ENCODE measurements around the gene SCD5. TPM values are rescaled to one million over a fixed set of nuclear protein-coding genes. Genes with fewer than 3 reads are reported as not detected.

The SCD5 gene
- total and polyA plus RNA-seq, 2 of the 4 experiments (the other 2 are of a cell fraction) = 12.4 to 13.5 TPM

GRCh38 chr4:82780752-82781231, 17.8 kb downstream of the SCD5 start:
- dilution Hi-C loops (cut with HindIII; ENCODE audit: low sequenced_read_pairs, unreplicated experiment) (no loop called here), intact Hi-C loops (cut with micrococcal nuclease) (no loop called here), in situ Hi-C loops (cut with MboI; ENCODE audit: low sequenced_read_pairs) (no loop called here)
- POLR2A ChIA-PET (ENCODE audit: unreplicated experiment) = interaction anchor here (0.6 kb wide), 1 partner anchor 411 kb away, joined by 3 read pairs; no protein-coding TSS in a partner anchor
- H2BK15ac ChIP-seq (ENCODE audit: low read depth, low read length) = no peak overlapping the region
- CTCF ChIA-PET = no interaction called here
- no peak overlapping the region for H3K56ac ChIP-seq (ENCODE audit: extremely low read depth, insufficient read depth, low read length)
- peaks cover 8% of the 10 kb centered on the region; the same call in 1 of the 2 replicates for H4K20me1 ChIP-seq (ENCODE audit: insufficient read depth, low read length)
- H3K23ac ChIP-seq (ENCODE audit: low read depth, low read length) = no peak overlapping the region
- H3K9me3 ChIP-seq (ENCODE audit: control insufficient read depth, insufficient read depth, low read length) = no peaks in the 10 kb centered on the region
- H2BK5ac ChIP-seq (ENCODE audit: low read depth, low read length, poor library complexity, severe bottlenecking) = no peak overlapping the region
- H2AK9ac ChIP-seq (replicated peaks; ENCODE audit: low read depth, low read length, poor library complexity) = no peak overlapping the region
- H2AFZ ChIP-seq (replicated peaks; ENCODE audit: low read length, poor library complexity) = peak overlapping the region; percentile 35
- ATAC-seq (ENCODE audit: low read depth) (no peak), DNase-seq (peak; percentile 59)
- BruUV-seq (replicated peaks) = no TSS peak
- TF ChIP-seq CEBPB (IDR thresholded peaks at IDR 0.05; ENCODE audit: low read depth, low read length) (no peak), RAD21 (IDR thresholded peaks at IDR 0.05; ENCODE audit: low read length) (no peak), MXI1 (IDR thresholded peaks at IDR 0.05; ENCODE audit: borderline replicate concordance, low read depth, low read length) (no peak), CTCF (conservative IDR thresholded peaks at IDR 0.05; ENCODE audit: low read depth, low read length) (no peak), RCOR1 (IDR thresholded peaks at IDR 0.05; ENCODE audit: insufficient replicate concordance, low read length) (no peak), BHLHE40 (IDR thresholded peaks at IDR 0.05; ENCODE audit: low read depth, low read length) (no peak), ELK1 (IDR thresholded peaks at IDR 0.05; ENCODE audit: borderline replicate concordance, low read depth, low read length) (no peak), MAZ (IDR thresholded peaks at IDR 0.05; ENCODE audit: borderline replicate concordance, low read depth, low read length) (no peak), CHD1 (IDR thresholded peaks at IDR 0.05; ENCODE audit: low read depth, low read length) (no peak), USF2 (IDR thresholded peaks at IDR 0.05; ENCODE audit: low read depth, low read length) (no peak), RFX5 (IDR thresholded peaks at IDR 0.05; ENCODE audit: low read depth, low read length) (no peak), POLR2A (IDR thresholded peaks at IDR 0.05; ENCODE audit: low read depth, low read length) (no peak), NFE2L2 (IDR thresholded peaks at IDR 0.05; ENCODE audit: low read depth, low read length) (no peak)
- H3K27ac ChIP-seq (ENCODE audit: insufficient read depth, low read length) = no peak overlapping the region
- H2BK20ac ChIP-seq (ENCODE audit: low read depth, low read length) = no peak overlapping the region
- no CpG with 5 or more reads among the region's 10 CpGs for WGBS, 2 experiments (ENCODE audit: extremely low coverage in 2 of 2, insufficient read length in 1 of 2)
- H2AK5ac ChIP-seq (ENCODE audit: low read depth, low read length) = no peak overlapping the region
- H3K4ac ChIP-seq (ENCODE audit: low read depth, low read length) = no peak overlapping the region
- H3K14ac ChIP-seq (replicated peaks; ENCODE audit: low read depth, low read length) = no peak overlapping the region
- H3K18ac ChIP-seq (ENCODE audit: low read depth, low read length) = no peak overlapping the region
- no peak overlapping the region for H4K91ac ChIP-seq (ENCODE audit: insufficient read depth, low read depth, low read length)
- no peak overlapping the region for H4K8ac ChIP-seq (ENCODE audit: low read depth in 2 of 2, low read length in 2 of 2)
- H3K4me3 ChIP-seq (ENCODE audit: insufficient read depth, low read depth, low read length) = no peak overlapping the region
- no peak overlapping the region for H2BK120ac ChIP-seq (ENCODE audit: low read depth, low read length)
- H3K9ac ChIP-seq (ENCODE audit: low read depth, low read length) = no peak overlapping the region
- no peak overlapping the region for H4K5ac ChIP-seq (ENCODE audit: low read depth, low read length)
- no peaks in the 10 kb centered on the region for H3K36me3 ChIP-seq (ENCODE audit: control insufficient read depth, insufficient read depth, low read length)
- H3K4me2 ChIP-seq (ENCODE audit: low read depth, low read length) = no peak overlapping the region
- H3K4me1 ChIP-seq (ENCODE audit: control insufficient read depth, insufficient read depth, low read length) = peaks cover 14% of the 10 kb centered on the region
- H3K79me1 ChIP-seq (ENCODE audit: low read depth in 1 of 2, low read length in 2 of 2) = peaks cover 26 to 45% of the 10 kb centered on the region in 2 experiments
- peaks cover 12% of the 10 kb centered on the region; the same call in 1 of the 2 replicates for H3K9me1 ChIP-seq (ENCODE audit: insufficient read depth, low read length)
- H3K27me3 ChIP-seq (ENCODE audit: control insufficient read depth, insufficient read depth, low read length) = no peaks in the 10 kb centered on the region

All from IMR-90 (cell line).